GM12892 (cell line): Measurements from ENCODE around the gene LMO1.

ENCODE experiments used
- POLR2A ChIP-seq: IDR thresholded peaks from 2 replicates; pipeline ENCODE4 v1.6.1; 2011; ENCODE audit warnings: low read depth, low read length, control low read depth
- POLR2AphosphoS5 ChIP-seq: IDR thresholded peaks from 2 replicates; pipeline ENCODE4 v1.6.1; 2011; ENCODE audit warnings: low read depth, low read length, control low read depth
- TAF1 ChIP-seq: IDR thresholded peaks from 2 replicates; pipeline ENCODE4 v1.6.1; 2011; ENCODE audit warnings: low read depth, mild to moderate bottlenecking, control low read depth, low read length, borderline replicate concordance

GRCh38 chr11:8267831-8268529, 4.3 kb upstream of the LMO1 start:
- TF ChIP-seq POLR2A: no peak
- no peak for TF ChIP-seq POLR2AphosphoS5
- TF ChIP-seq TAF1: no peak
